Measurements from ENCODE around the gene OR13F1. TPM values are rescaled to one million over a fixed set of nuclear protein-coding genes. Genes with fewer than 3 reads are reported as not detected.

Gene OR13F1
- total RNA-seq, 1 experiment from 2014 or later, result not detected

DNA sequence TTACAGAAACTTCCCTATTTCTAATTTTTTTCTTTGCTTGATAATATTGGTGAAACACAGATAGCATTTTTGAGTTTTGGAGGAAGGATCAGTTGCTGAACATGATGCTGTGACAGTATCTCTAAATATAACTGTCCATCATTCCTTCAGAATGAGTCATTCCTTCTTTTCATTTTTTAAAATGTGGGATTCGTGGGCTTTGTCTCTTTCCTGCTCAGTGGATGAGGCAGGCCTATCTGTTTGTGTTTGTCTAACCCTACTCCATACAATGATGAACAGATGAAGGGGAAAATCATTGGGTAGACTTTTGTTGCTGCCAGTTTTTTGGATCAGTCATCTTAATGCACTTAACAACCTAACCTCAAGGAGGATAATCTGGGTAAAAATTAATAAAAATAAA is 49.2 kb downstream of the OR13F1 start:
- Histone ChIP-seq H3K4ac (ENCODE audit: low read depth, low read length) (no peak overlapping the region), H4K20me1 (ENCODE audit: control insufficient read depth, insufficient read depth, insufficient read length) (no peaks in the 10 kb centered on the region), H3K23me2 (ENCODE audit: insufficient read length, low read depth, low read length, poor library complexity, severe bottlenecking) (no peaks in the 10 kb centered on the region), H4K8ac (replicated peaks; ENCODE audit: insufficient read length, low read depth, low read length) (no peak overlapping the region), H3K14ac (ENCODE audit: insufficient read depth, low read length) (no peak overlapping the region), H2BK20ac (ENCODE audit: low read depth, low read length, poor library complexity, severe bottlenecking) (no peak overlapping the region), H4K5ac (ENCODE audit: insufficient read length, low read depth, low read length) (no peak overlapping the region), H3K27me3 (ENCODE audit: insufficient read depth, low read length) (no peaks in the 10 kb centered on the region), H2BK15ac (ENCODE audit: low read depth, low read length) (no peak overlapping the region), H3K18ac (ENCODE audit: insufficient read length, low read depth, low read length) (no peak overlapping the region), H3K4me1 (ENCODE audit: insufficient read depth, low read length) (no peaks in the 10 kb centered on the region), H2AK5ac (ENCODE audit: insufficient read length, low read length) (no peak overlapping the region), H3K9ac (ENCODE audit: extremely low read depth, insufficient read length, low read length) (no peak overlapping the region), H3K27ac (ENCODE audit: insufficient read length, low read depth, low read length) (no peak overlapping the region), H3K79me2 (ENCODE audit: insufficient read depth, low read length) (no peaks in the 10 kb centered on the region), H3K79me1 (ENCODE audit: insufficient read depth, low read depth, low read length, poor library complexity, severe bottlenecking) (no peaks in the 10 kb centered on the region), H2BK12ac (ENCODE audit: insufficient read length, low read depth, low read length) (no peak overlapping the region), H2BK120ac (ENCODE audit: low read depth, low read length, poor library complexity, severe bottlenecking) (no peak overlapping the region), H3T11ph (ENCODE audit: low read length) (no peak overlapping the region), H3K9me3 (ENCODE audit: control insufficient read depth, low read depth, low read length) (no peaks in the 10 kb centered on the region), H3K23ac (ENCODE audit: insufficient read length, low read depth, low read length) (no peak overlapping the region), H2AFZ (ENCODE audit: low read length) (no peak overlapping the region), H3K4me2 (ENCODE audit: insufficient read depth, insufficient read length, low read length) (no peak overlapping the region), H4K91ac (ENCODE audit: insufficient read length, low read depth, low read length) (no peak overlapping the region), H2BK5ac (ENCODE audit: insufficient read length, low read length) (no peak overlapping the region), H3K56ac (ENCODE audit: insufficient read length, low read depth, low read length) (no peak overlapping the region)
- no CpG with 5 or more reads among the region's 1 CpG for WGBS (ENCODE audit: extremely low coverage, insufficient read length, low lambda C conversion rate)
- peaks cover 6 to 10% of the 10 kb centered on the region in 2 experiments for H3K9me3 Mint-ChIP-seq
- peaks cover 8 to 12% of the 10 kb centered on the region in 2 experiments for H3K4me1 Mint-ChIP-seq
- TF ChIP-seq, protein P1, sequence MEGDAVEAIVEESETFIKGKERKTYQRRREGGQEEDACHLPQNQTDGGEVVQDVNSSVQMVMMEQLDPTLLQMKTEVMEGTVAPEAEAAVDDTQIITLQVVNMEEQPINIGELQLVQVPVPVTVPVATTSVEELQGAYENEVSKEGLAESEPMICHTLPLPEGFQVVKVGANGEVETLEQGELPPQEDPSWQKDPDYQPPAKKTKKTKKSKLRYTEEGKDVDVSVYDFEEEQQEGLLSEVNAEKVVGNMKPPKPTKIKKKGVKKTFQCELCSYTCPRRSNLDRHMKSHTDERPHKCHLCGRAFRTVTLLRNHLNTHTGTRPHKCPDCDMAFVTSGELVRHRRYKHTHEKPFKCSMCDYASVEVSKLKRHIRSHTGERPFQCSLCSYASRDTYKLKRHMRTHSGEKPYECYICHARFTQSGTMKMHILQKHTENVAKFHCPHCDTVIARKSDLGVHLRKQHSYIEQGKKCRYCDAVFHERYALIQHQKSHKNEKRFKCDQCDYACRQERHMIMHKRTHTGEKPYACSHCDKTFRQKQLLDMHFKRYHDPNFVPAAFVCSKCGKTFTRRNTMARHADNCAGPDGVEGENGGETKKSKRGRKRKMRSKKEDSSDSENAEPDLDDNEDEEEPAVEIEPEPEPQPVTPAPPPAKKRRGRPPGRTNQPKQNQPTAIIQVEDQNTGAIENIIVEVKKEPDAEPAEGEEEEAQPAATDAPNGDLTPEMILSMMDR (conservative IDR thresholded peaks at IDR 0.05), result no peak
- H3K27me3 Mint-ChIP-seq (ENCODE audit: low read depth), result no peaks in the 10 kb centered on the region
- no peak overlapping the region for H3K4me3 Mint-ChIP-seq
- DNase-seq, result no peak
- no peak overlapping the region for H3K27ac Mint-ChIP-seq
- peaks cover 0 to 6% (median 5%) of the 10 kb centered on the region in 3 experiments; a peak in 3 of 7 replicates for H3K36me3 Mint-ChIP-seq (ENCODE audit: insufficient read depth in 1 of 3, low read depth in 3 of 3)

Other genes starting within 250 kb of the OR13F1 start
- not detected in 2 replicates for gene OR13C4, start 22.9 kb downstream of the OR13F1 start, total RNA-seq (2021)
- not detected in 2 replicates for gene OR13C3, start 32.6 kb downstream of the OR13F1 start, total RNA-seq (2021)
- gene OR13C8, start 64.9 kb downstream of the OR13F1 start, total RNA-seq (2021), result not detected in 2 replicates
- not detected in 2 replicates for gene OR13C5, start 95.2 kb downstream of the OR13F1 start, total RNA-seq (2021)
- not detected in 2 replicates for gene OR13C2, start 101.4 kb downstream of the OR13F1 start, total RNA-seq (2021)
- gene OR13C9, start 113.9 kb downstream of the OR13F1 start, total RNA-seq (2021), result not detected in 2 replicates
- gene OR13D1, start 190.3 kb downstream of the OR13F1 start, total RNA-seq (2021), result not detected in 2 replicates
- gene NIPSNAP3A, start 243.4 kb downstream of the OR13F1 start, total RNA-seq (2021), result 13.8 and 13.9 TPM in 2 replicates